Caco-2 (cell line): Measurements from ENCODE around the gene ZNF407. TPM values are rescaled to one million over a fixed set of nuclear protein-coding genes. Genes with fewer than 3 reads are reported as not detected.

Experiments
- BruUV-seq: library from RNA; stranded (reverse); fragments of 400-500 nt; replicated peaks from 2 replicates; lab custom pipeline; 2021; lab: Mats Ljungman, UMichigan
- CTCF ChIA-PET: fragments of 300-600 bp; sonication (Branson Sonifier 250); formaldehyde crosslinking; loops from one replicate; lab custom pipeline; 2022; ENCODE audit warnings: antibody characterized with exemption; lab: Charles Lee
- POLR2A ChIA-PET: fragments of 300-600 bp; sonication (Branson Sonifier 250); formaldehyde crosslinking; loops from one replicate; lab custom pipeline; 2022; ENCODE audit warnings: antibody characterized with exemption; lab: Charles Lee
- DNase-seq, 2 experiments: peaks; one replicate each; pipeline versions ENCODE4 v3.0.0 to v3.0.0-alpha.2; 2020 to 2022
- H3K27me3 ChIP-seq: replicated peaks from 2 replicates; pipeline ENCODE4 v1.6.0; 2011; ENCODE audit warnings: low read length; ENCODE audit not compliant: control insufficient read depth, insufficient read depth
- H3K36me3 ChIP-seq: 2 replicates; pipeline ENCODE4 v1.5.1; 2011; ENCODE audit warnings: low read length; ENCODE audit not compliant: control insufficient read depth, insufficient read depth
- H3K4me1 ChIP-seq: fragments of 250-450 bp; sonication (Bioruptor Pico); 2 replicates; pipeline ENCODE4 v1.5.1; 2020; ENCODE audit warnings: mild to moderate bottlenecking
- H3K4me3 ChIP-seq: 2 replicates; pipeline ENCODE4 v1.5.1; 2011; ENCODE audit warnings: low read depth, mild to moderate bottlenecking, control low read depth, low read length
- H3K9me3 ChIP-seq: fragments of 250-450 bp; sonication (Bioruptor Pico); 2 replicates; pipeline ENCODE4 v1.5.1; 2020; ENCODE audit warnings: mild to moderate bottlenecking, moderate library complexity
- H3K27ac Mint-ChIP-seq: one replicate; pipeline ENCODE4 v1.8.0; 2022; ENCODE audit warnings: mixed read lengths; ENCODE audit not compliant: unreplicated experiment
- H3K27me3 Mint-ChIP-seq: one replicate; pipeline ENCODE4 v1.8.0; 2022; ENCODE audit warnings: mixed read lengths; ENCODE audit not compliant: insufficient read depth, unreplicated experiment
- H3K36me3 Mint-ChIP-seq: one replicate; pipeline ENCODE4 v1.8.0; 2022; ENCODE audit warnings: mild to moderate bottlenecking, mixed read lengths; ENCODE audit not compliant: insufficient read depth, unreplicated experiment
- H3K4me1 Mint-ChIP-seq: one replicate; pipeline ENCODE4 v1.8.0; 2022; ENCODE audit warnings: low read depth, mixed read lengths; ENCODE audit not compliant: unreplicated experiment
- H3K4me3 Mint-ChIP-seq: one replicate; pipeline ENCODE4 v1.8.0; 2022; ENCODE audit warnings: mild to moderate bottlenecking, moderate library complexity, mixed read lengths; ENCODE audit not compliant: unreplicated experiment
- H3K9me3 Mint-ChIP-seq: one replicate; pipeline ENCODE4 v1.8.0; 2022; ENCODE audit warnings: mixed read lengths; ENCODE audit not compliant: unreplicated experiment
- CTCF ChIP-seq, 2 experiments: fragments of 200-600 bp in 1 of 2; IDR thresholded peaks; 1 replicate in 1 of 2; 2 replicates in 1 of 2; pipeline versions ENCODE4 v1.5.1 to v1.8.0; 2011 to 2022; ENCODE audit warnings: antibody characterized with exemption in 1 of 2, control low read depth in 1 of 2, inconsistent platforms in 1 of 2, low read depth in 1 of 2, low read length in 1 of 2, mild to moderate bottlenecking in 1 of 2, moderate library complexity in 1 of 2; ENCODE audit not compliant: insufficient read depth in 1 of 2, severe bottlenecking in 1 of 2, unreplicated experiment in 1 of 2
- intact Hi-C: fragments of 100-400 bp; cut with micrococcal nuclease; formaldehyde crosslinking; loops from one replicate; pipeline ENCODE4 v1.10.0; 2022; ENCODE audit not compliant: unreplicated experiment
- total RNA-seq: library from RNA; stranded (reverse); gene quantifications from 2 replicates; pipeline ENCODE4 v1.2.3, GENCODE V29; 2022

ZNF407 gene
- total RNA-seq, 1 experiment from 2014 or later, result 4.7 TPM

GRCh38 chr18:74820160-74820780, 222.6 kb downstream of the ZNF407 start:
- Histone ChIP-seq H3K27me3 (no peaks in the 10 kb centered on the region), H3K9me3 (no peaks in the 10 kb centered on the region), H3K4me1 (no peaks in the 10 kb centered on the region), H3K36me3 (no peaks in the 10 kb centered on the region), H3K4me3 (no peak overlapping the region)
- no peak for TF ChIP-seq CTCF (IDR thresholded peaks at IDR 0.05; ENCODE audit: insufficient read depth in 1 of 2, low read depth in 1 of 2, low read length in 1 of 2, severe bottlenecking in 1 of 2, unreplicated experiment in 1 of 2)
- Mint-ChIP-seq H3K27ac (no peak overlapping the region), H3K4me1 (no peaks in the 10 kb centered on the region), H3K36me3 (no peaks in the 10 kb centered on the region), H3K9me3 (no peaks in the 10 kb centered on the region), H3K4me3 (no peak overlapping the region), H3K27me3 (no peaks in the 10 kb centered on the region)
- BruUV-seq, result no TSS peak
- intact Hi-C loops, result no loop called here
- POLR2A ChIA-PET, result no interaction called here
- no peak for DNase-seq
- CTCF ChIA-PET, result interaction anchor here (0.9 to 1.8 kb wide), 2 partner anchors 10 to 15 kb away, joined by 5 to 7 read pairs; no protein-coding TSS in a partner anchor

GRCh38 chr18:74825460-74825859, 227.8 kb downstream of the ZNF407 start:
- H3K36me3 Mint-ChIP-seq, result no peaks in the 10 kb centered on the region
- no peak overlapping the region for H3K4me3 Mint-ChIP-seq
- POLR2A ChIA-PET, result no interaction called here
- BruUV-seq, result no TSS peak
- no peaks in the 10 kb centered on the region for H3K27me3 ChIP-seq
- H3K9me3 Mint-ChIP-seq, result no peaks in the 10 kb centered on the region
- no peaks in the 10 kb centered on the region for H3K36me3 ChIP-seq
- CTCF ChIA-PET, result no interaction called here
- no peaks in the 10 kb centered on the region for H3K27me3 Mint-ChIP-seq
- no peaks in the 10 kb centered on the region for H3K4me1 Mint-ChIP-seq
- no peak overlapping the region for H3K27ac Mint-ChIP-seq
- H3K4me1 ChIP-seq, result no peaks in the 10 kb centered on the region
- TF ChIP-seq CTCF (IDR thresholded peaks at IDR 0.05; ENCODE audit: insufficient read depth in 1 of 2, low read depth in 1 of 2, low read length in 1 of 2, severe bottlenecking in 1 of 2, unreplicated experiment in 1 of 2), result no peak
- no peaks in the 10 kb centered on the region for H3K9me3 ChIP-seq
- no peak overlapping the region for H3K4me3 ChIP-seq
- no peak for DNase-seq
- intact Hi-C loops, result no loop called here

GRCh38 chr18:74826572-74826971, 228.9 kb downstream of the ZNF407 start:
- Histone ChIP-seq H3K9me3 (no peaks in the 10 kb centered on the region), H3K4me1 (no peaks in the 10 kb centered on the region), H3K4me3 (no peak overlapping the region), H3K36me3 (no peaks in the 10 kb centered on the region), H3K27me3 (no peaks in the 10 kb centered on the region)
- CTCF ChIA-PET, result no interaction called here
- H3K9me3 Mint-ChIP-seq, result no peaks in the 10 kb centered on the region
- no TSS peak for BruUV-seq
- POLR2A ChIA-PET, result no interaction called here
- intact Hi-C loops, result no loop called here
- no peak for TF ChIP-seq CTCF (IDR thresholded peaks at IDR 0.05; ENCODE audit: insufficient read depth in 1 of 2, low read depth in 1 of 2, low read length in 1 of 2, severe bottlenecking in 1 of 2, unreplicated experiment in 1 of 2)
- no peaks in the 10 kb centered on the region for H3K4me1 Mint-ChIP-seq
- DNase-seq, result no peak
- H3K27ac Mint-ChIP-seq, result no peak overlapping the region
- no peak overlapping the region for H3K4me3 Mint-ChIP-seq
- H3K36me3 Mint-ChIP-seq, result no peaks in the 10 kb centered on the region
- no peaks in the 10 kb centered on the region for H3K27me3 Mint-ChIP-seq
